Glomerular visceral epithelial cell (primary cell): Measurements from ENCODE around the gene SLC2A1.
A peak's percentile ranks its signal among the peaks of the same experiment; 100 is the strongest.

ENCODE experiments used
- DNase-seq: peaks from one replicate; pipeline ENCODE4 v3.0.0-alpha.2; 2016; ENCODE audit errors: extremely low spot score

SLC2A1 gene

DNA sequence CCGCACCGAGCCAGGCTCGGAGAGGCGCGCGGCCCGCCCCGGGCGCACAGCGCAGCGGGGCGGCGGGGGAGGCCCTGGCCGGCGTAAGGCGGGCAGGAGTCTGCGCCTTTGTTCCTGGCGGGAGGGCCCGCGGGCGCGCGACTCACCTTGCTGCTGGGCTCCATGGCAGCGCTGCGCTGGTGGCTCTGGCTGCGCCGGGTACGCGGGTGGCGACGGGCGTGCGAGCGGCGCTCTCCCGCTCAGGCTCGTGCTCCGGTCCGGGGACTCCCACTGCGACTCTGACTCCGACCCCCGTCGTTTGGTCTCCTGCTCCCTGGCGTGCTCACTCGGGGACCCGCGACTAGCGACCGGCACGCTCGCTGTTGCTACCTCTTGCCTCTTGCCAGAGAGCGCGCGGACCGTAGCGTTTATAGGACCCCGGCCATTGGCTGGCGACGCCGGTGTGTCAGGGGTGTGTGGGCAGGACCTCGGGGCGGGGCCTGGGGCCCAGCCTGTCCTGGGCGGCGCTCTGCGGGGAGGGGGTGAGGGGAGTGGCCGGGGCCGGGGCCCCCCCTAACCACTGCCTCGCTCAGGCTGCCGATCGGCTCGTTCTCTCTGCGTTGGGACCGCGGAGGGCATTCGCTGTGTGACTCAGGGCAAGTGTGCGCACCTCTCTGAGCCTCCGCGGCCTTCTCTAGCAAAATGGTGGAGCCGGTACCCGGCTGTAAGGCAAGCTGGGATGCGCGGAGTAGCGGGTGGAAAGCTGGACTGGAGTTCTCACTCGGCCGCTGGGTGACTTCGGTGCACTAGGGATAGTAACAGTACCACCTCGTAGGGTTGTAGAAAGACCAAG lies at the start of gene SLC2A1:
Gene SLC2A1, minus strand, starts transcription at position 381 of the 832 bp plus-strand sequence. Its CDS starts 217 bp downstream, at position 164.
- DNase-seq: peak; percentile 96

DNA sequence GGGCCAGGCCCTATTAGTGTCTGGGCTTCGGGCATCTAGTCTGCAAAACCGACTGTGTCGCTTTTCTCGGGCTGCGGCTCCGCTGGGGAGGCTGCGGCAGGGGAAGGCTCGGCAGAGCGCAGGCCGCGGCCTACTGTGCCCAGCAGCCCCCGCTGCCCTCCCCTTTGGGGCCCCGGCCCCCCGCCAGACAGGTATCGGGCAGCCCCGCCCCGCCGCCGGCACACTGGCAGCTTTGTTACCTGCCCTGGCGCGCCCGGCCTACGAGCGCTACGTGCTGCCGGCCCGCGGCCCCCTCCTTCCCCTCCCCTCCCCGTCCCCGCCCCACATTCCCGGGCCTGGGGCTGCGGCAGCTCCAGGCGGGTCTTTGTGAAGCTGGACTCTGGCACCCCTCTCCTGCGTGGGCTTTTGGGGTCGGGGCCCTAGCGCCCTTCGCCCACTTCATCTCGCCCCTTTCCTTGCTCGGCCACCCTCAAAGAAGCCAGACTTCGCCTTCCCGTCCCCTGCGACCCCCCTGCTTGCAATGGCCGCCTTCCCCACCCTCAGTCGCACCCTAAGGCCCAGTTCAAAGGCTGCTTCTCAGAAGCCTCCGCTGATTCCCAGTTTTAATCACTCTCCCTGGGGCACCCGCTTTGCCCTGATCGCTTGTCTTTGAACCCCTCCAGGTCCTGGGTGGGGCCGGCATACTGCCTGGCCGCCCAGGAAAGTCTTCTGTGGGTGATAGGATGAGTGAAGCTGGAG lies 48.9 kb upstream of the SLC2A1 start:
- no peak for DNase-seq

DNA sequence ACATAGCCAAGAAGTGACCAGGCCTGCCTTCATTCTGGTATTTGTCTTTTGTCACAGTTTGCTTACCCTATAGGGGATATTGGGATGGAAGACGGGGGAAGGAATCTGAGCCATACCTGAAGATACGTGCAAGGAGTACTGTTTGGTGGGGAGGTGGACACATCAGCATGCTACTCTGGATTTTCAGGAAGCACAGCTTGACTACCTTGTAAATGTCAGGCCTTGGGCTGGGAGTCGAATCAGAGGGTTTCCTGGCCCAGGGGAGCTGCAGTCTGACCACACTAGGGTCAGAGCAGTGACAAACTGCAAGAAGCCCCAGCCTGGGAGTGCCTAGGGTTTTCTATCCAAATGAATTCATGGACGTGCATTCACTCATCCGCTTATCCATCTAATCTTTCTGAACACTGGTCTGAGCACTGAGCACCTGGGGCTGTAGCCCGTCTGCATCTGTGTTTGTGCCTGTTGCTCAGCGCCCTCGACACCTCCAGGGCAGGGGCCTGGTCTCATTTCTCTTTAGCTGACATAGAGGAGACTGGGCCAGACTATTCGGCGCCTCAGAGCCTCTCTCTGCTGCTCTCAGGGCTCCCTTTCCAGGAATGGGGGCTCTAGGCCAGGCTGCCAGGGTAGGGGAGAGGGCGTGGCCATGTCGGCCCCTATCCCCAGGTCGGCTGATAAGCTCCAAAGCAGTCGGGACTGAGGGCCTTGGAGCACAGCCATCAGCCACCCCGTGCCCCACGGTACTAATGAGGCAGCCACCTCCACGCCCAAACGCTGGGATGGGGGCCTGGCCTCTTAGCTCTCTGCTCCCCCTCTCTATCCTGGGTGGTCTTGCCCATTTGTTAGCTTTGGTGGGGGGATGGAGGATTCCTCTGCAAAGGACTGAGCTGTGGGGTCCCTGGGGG lies 47.0 kb upstream of the SLC2A1 start:
- DNase-seq: no peak

DNA sequence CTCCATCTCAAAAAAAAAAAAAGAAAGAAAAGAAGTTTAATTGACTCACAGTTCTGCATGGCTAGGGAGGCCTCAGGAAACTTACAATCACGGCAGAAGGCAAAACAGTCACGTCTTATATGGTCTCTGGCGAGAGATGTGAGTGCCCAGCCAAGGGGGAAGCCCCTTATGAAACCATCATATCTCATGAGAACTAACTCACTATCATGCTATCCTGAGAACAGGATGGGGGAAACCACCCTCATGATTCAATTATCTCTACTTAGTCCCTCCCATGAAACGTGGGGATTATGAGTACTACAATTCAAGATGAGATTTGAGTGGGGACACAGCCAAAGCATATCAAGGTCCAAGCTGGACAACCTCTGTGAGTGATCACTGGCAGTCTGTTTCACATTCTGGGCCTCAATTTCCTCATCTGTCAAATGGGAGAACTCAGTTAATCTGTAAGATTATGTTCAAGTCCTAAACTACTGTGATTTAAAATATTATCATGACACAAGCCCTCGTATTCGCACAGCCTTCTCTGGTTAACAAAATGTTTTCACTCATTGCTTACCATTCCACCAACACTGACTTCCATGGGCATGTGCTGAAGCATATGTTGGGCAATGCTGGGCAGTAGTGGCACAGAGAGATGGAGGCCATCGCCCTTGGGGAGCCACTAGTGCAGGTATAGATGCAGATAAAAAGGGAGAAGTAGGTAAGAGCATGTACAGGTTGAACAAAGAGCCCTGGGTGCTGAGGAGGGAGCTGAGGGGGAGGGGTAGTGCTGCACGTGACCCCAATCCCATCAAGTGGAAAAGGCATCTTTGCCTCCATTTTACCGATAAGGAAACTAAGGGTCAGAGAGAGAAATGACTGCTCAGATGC lies 46.2 kb upstream of the SLC2A1 start:
- DNase-seq: no peak

DNA sequence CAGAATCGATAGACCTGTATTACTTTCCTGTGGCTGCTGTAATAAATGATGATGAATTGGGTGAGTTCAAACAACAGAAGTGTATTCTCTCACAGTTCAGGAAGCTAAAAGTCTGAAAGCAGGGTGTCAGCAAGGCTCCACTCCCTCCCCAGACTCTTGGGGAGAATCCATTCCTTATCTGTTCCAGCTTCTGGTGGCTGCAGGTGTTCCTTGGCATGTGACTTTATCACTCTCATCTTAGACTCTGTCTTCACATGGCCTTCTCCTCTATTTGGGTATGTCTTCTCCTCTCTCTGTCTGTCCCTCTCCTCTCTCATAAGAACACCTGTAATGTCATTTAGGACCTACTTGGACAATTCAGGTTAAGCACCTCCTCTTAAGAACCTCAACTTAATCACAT lies 44.1 kb upstream of the SLC2A1 start:
- DNase-seq: no peak

- no peak for DNase-seq
These were observed 43.4 kb upstream of the SLC2A1 start for GRCh38 chr1:43002116-43002515.

DNA sequence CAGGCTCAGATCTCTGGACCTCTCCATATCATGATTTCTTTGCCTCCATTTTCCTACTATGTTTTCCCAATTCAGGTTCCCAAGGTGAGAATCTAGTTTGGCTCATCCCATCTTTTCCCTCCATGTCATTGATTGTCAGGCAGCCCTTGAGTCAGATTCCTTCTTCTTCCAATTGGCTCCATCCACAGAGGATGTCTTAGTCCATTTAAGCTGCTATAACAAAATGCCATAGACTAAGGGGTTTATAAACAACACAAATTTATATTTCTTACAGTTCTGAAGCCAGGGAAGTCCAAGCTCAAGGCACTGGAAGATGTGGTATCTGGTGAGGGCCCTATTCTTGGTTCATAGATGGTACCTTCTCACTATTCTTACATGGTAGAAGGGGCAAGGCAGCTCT lies 42.8 kb upstream of the SLC2A1 start:
- no peak for DNase-seq

DNA sequence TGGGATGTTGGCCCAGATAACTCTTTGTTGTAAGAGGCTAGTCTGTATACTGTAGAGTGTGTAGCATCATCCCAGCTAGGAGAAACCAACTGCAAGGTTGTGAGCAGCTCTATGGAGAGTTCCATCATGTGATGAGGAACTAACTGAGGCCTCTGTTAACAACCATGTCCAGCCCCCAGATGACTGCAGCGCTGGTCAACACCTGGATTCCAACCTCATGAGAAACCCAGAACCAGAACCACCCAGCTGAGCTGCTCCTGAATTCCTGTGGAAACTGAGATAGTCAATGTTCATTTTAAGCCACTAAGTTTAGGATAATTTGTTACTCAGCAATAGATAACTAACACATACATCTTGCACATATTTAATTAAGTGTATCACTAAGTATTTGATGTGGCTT lies 41.6 kb upstream of the SLC2A1 start:
- DNase-seq: no peak

DNA sequence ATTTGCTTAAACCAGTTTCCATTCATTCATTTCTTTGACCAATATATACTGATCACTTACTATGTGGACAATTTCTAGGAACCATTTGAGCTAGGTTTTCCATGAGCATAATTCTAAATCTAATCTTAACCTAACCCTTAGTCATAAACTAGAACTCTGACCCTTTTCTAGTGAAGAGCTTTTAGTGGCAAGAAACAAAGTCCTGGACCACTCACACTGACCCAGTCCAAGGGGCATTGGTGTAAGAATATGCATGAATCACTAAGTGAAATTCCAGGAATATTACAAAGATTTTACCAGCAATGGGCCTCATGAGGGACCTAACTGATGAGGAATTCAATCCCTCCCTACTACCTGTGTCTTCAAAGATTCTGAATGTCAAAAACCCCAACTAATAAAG lies 40.6 kb upstream of the SLC2A1 start:
- peak; percentile 6 for DNase-seq

DNA sequence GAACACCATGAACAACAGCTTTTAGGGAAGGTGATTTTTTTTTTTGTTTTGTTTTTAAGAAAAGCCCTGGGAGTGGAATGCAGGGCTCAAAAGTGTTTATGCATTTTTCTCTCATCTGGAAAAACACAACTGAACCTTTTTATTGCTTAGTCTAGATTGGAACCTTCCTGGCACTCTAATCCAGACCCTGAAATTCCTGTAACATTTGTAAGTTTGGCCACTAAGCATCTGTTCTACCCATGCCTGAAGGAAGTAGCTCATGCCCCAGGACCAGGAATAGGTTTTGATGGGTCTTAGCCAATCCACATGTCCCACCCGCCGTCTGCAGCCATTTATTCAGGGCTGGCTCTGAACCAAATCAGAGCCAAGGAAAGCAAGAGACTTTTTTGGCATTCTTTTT lies 39.7 kb upstream of the SLC2A1 start:
- no peak for DNase-seq

DNA sequence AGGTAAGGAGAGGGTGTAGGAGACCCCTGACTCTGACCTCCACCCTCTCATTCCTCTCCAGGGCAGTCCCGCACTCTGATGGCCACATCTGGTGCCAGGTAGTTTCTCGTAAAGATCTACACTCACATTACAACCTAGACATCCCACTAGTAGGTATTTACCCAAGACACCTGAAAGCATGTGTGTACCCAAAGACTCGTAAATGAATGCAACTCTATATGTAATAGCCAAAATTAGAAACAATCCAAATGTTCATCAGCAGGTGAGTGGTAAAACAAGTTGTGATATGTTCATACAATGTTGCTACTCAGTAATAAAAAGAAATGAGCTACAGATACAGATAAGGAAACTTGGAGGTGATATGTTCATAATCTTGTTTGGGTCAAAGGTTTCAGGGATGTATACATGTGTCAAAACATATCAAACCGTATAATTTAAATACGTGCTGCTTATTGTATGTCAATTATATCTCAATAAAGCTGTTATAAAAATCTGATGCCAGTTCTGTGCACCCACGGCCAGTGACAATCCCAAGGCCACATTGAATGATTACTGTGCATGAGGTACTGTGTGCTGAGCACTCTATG lies 37.8 kb upstream of the SLC2A1 start:
- DNase-seq: no peak

GRCh38 chr1:42993502-42994136 lies 35.0 kb upstream of the SLC2A1 start:
- no peak for DNase-seq

DNA sequence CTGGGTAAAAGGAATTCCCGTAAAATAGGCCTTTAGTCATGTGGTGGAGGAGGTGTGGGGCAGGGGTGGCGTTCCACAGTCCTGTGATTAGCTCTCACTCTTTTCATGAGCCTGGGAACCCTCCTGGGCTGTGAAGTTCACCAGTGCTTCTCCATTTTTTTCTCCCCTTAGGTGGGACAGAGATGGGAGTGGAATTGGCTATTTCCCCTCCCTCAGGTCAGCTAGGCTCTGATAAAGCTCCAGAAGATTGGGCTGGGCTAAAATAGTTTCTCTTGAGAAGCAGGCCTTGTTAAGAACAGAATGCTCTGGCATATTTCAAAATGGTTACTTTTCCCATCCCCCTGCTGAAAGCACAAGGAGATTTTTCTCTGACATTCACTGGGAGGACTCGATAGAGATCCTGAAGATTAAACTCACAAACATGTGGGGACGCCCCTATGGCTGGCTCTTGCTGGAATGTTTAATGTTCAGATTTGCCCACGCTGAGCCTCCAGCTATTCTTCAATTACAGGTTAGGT lies 33.4 kb upstream of the SLC2A1 start:
- DNase-seq: no peak

DNA sequence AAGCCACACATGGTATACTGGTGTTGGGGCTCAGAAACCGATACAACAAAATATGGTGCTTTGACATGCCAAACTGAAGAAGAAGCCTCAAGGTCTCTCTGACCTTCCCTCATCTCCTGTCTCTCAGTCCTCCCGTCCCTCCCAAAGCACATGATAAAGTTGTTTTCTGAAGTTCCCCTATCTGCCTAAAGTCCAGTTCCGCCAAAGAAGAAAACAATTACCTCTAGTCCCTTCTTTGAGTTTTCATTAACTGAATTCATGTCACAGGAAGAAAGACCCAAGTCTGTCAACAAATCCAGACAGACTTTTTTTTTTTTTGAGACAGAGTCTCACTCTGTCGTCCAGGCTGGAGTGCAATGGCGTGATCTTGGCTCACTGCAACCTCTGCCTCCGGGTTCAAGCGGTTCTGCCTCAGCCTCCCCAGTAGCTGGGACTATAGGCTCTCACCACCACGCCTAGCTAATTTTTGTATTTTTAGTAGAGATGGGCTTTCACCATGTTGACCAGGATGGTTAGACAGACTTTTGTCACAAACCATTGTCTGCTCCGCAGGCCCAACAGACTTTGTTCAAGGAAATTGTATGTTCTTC lies 32.2 kb upstream of the SLC2A1 start:
- no peak for DNase-seq

- no peak for DNase-seq
These were observed 25.0 kb upstream of the SLC2A1 start for GRCh38 chr1:42983693-42984092.

DNA sequence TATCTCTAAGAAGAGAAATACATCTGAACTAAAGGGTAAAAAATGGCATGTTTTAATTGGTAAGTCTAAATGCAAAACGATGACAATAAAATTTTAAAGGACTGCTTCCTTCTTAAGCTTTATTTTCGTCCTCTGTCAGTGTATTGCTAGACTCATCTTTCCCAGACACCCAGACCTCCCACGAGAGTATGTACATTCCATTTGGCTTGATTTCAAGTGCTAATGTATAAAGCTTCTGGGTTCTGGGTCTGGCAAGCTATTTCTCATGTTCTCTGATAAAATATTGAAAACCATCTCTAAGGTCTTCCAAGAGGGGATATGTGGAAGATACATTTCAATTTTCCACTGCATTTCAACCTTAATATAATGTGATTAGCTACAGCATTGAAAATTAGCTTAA lies 24.6 kb upstream of the SLC2A1 start:
- no peak for DNase-seq

- no peak for DNase-seq
These were observed 24.0 kb upstream of the SLC2A1 start for GRCh38 chr1:42982641-42983040.

DNA sequence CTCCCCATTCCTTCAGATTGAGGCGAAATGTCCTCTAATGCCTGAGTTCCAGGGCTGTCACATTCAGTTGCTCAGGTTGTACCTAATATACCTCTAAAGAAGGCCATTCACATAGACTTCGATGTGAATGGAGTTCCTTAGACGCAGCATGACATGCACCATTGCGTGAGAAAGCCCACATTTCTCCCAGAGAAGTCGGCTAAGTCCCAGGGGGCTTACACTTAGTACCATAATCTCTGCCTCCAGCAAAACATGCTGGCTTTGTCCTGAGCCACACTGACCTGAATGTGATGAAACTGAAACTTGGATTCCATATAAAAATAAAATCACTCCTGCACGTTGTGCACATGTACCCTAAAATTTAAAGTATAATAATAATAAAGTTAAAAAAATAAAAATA lies 23.2 kb upstream of the SLC2A1 start:
- DNase-seq: no peak

- no peak for DNase-seq
These were observed 22.7 kb upstream of the SLC2A1 start for GRCh38 chr1:42981255-42981805.
